Natural killer cell (primary cell): ENCODE results near the gene RAC2. TPM values are rescaled to one million over a fixed set of nuclear protein-coding genes. Genes with fewer than 3 reads are reported as not detected.
A peak's percentile ranks its signal among the peaks of the same experiment; 100 is the strongest.

ENCODE experiments used
- ATAC-seq, 3 donors: fragments of 150-1000 bp in 2 of 3; fragments of 200-7000 bp in 1 of 3; cut with Tn5 transposase; 1 replicate in 1 of 3; 2 replicates in 2 of 3; pipeline ENCODE4 v1.10.0; 2021; ENCODE audit warnings: mild to moderate bottlenecking in 2 of 3, moderate library complexity in 2 of 3
- DNase-seq, 2 donors: peaks; one replicate each; pipeline versions ENCODE4 v3.0.0 to v3.0.0-alpha.2; 2013 to 2021; ENCODE audit warnings: mixed read lengths in 1 of 2
- H3K27ac ChIP-seq: one replicate; pipeline ENCODE4 v1.5.1; 2013; ENCODE audit warnings: mild to moderate bottlenecking, low read length
- H3K27me3 ChIP-seq: one replicate; pipeline ENCODE4 v1.6.1; 2013; ENCODE audit warnings: low read length; ENCODE audit not compliant: control insufficient read depth, insufficient read depth
- H3K36me3 ChIP-seq: one replicate; pipeline ENCODE4 v1.6.1; 2013; ENCODE audit warnings: low read length; ENCODE audit not compliant: control insufficient read depth, insufficient read depth
- H3K4me1 ChIP-seq: one replicate; pipeline ENCODE4 v1.6.1; 2013; ENCODE audit warnings: low read length; ENCODE audit not compliant: control insufficient read depth, insufficient read depth
- H3K4me3 ChIP-seq: one replicate; pipeline ENCODE4 v1.5.1; 2013; ENCODE audit warnings: low read length
- H3K9me3 ChIP-seq: one replicate; pipeline ENCODE4 v1.6.1; 2013; ENCODE audit warnings: low read length; ENCODE audit not compliant: control insufficient read depth, insufficient read depth
- H3K27ac Mint-ChIP-seq, 2 donors: one replicate each; pipeline ENCODE4 v1.8.0; 2022; ENCODE audit warnings: mild to moderate bottlenecking in 2 of 2, mixed read lengths in 2 of 2, moderate library complexity in 1 of 2
- H3K27me3 Mint-ChIP-seq, 2 donors: one replicate each; pipeline ENCODE4 v1.8.0; 2022; ENCODE audit warnings: low read depth in 2 of 2, mixed read lengths in 2 of 2
- H3K36me3 Mint-ChIP-seq: one replicate; pipeline ENCODE4 v1.8.0; 2022; ENCODE audit warnings: mixed read lengths
- H3K4me1 Mint-ChIP-seq, 2 donors: one replicate each; pipeline ENCODE4 v1.8.0; 2022; ENCODE audit warnings: mixed read lengths in 2 of 2
- H3K4me3 Mint-ChIP-seq: one replicate; pipeline ENCODE4 v1.8.0; 2022; ENCODE audit warnings: mild to moderate bottlenecking, moderate library complexity, mixed read lengths
- H3K9me3 Mint-ChIP-seq, 2 donors: one replicate each; pipeline ENCODE4 v1.8.0; 2022; ENCODE audit warnings: mixed read lengths in 2 of 2
- CTCF ChIP-seq: fragments of 200-600 bp; IDR thresholded peaks from one replicate; pipeline ENCODE4 v1.8.0; 2022; ENCODE audit warnings: antibody characterized with exemption
- WGBS: methylation state at CpG from one replicate; pipeline ENCODE4 v1.1.7; 2013; ENCODE audit warnings: missing lambda C conversion rate; ENCODE audit not compliant: insufficient coverage; 5-methylcytosine and 5-hydroxymethylcytosine counted together
- intact Hi-C: fragments of 100-400 bp; cut with micrococcal nuclease; formaldehyde crosslinking; loops from one replicate; pipeline ENCODE4 v1.14.2; 2022
- total RNA-seq, 4 donors: library from RNA; stranded (reverse); fragments of 120-200 nt in 1 of 4; gene quantifications; one replicate each; pipeline versions ENCODE4 v1.2.3 to v1.2.4, GENCODE V29; 2013 to 2022

Gene RAC2
- total RNA-seq, 3 donors from 2014 or later (not counting 1 experiment from before 2014, with no cell fraction given) = 647 to 744 (median 741) TPM

GRCh38 chr22:37269936-37270678 lies 26.0 kb upstream of the RAC2 start:
- no peaks in the 10 kb centered on the region for H3K27me3 ChIP-seq
- H3K36me3 ChIP-seq = no peaks in the 10 kb centered on the region
- ATAC-seq (no peak), DNase-seq (peak in 1 of 2 donors; percentile 46)
- 66% methylated on average over 8 of the region's 8 CpGs for WGBS
- H3K4me3 ChIP-seq = no peak overlapping the region
- Mint-ChIP-seq H3K4me3 (no peak overlapping the region), H3K9me3 (no peaks in the 10 kb centered on the region), H3K36me3 (no peaks in the 10 kb centered on the region), H3K27ac (peak overlapping the region in 1 of 2 donors; percentile 4), H3K27me3 (no peaks in the 10 kb centered on the region), H3K4me1 (peaks cover 42 to 45% of the 10 kb centered on the region in 2 donors)
- no peaks in the 10 kb centered on the region for H3K9me3 ChIP-seq
- no peak overlapping the region for H3K27ac ChIP-seq
- H3K4me1 ChIP-seq = peaks cover 42% of the 10 kb centered on the region
- intact Hi-C loops = no loop called here
- no peak for TF ChIP-seq CTCF

DNA sequence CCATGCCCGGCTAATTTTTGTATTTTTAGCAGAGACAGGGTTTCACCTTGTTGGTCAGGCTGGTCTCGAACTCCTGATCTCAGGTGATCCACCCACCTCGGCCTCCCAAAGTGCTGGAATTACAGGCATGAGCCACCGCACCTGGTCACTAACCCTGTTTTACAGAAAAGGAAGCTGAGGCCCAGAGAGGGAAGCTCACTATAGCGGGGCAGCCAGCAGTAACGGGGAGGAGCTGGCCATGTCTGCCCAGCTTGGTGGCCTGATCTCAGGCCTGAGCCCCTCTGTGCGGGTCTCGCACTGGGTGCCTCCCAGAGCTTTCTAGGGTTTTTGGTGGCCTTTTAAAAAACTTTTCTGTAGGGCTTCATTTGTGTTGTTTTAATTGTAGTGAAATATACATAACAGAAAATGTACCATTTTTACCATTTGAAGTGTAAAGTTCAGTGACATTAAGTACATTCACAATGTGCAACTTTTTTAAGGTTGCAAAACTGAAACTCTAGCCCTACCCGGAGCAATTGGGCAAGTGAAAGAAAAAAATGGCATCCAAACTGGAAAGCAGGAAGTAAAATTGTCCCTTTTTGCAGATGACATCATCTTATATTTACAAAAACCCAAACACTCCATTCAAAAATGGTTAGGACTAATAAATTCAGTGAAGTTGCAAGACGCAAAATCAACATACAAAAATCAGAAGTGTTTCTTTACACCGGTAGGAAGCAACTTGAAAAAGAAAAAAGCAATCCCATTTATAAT lies 23.8 kb upstream of the RAC2 start:
- Mint-ChIP-seq H3K9me3 (no peaks in the 10 kb centered on the region), H3K27ac (peak overlapping the region; percentile 88 to 96), H3K4me1 (peaks cover 24% of the 10 kb centered on the region in 2 donors), H3K4me3 (peak overlapping the region; percentile 89), H3K36me3 (no peaks in the 10 kb centered on the region), H3K27me3 (no peaks in the 10 kb centered on the region)
- peak in 1 of 2 donors; percentile 31 for DNase-seq
- Histone ChIP-seq H3K9me3 (peaks cover 11% of the 10 kb centered on the region), H3K4me3 (peak overlapping the region; percentile 67), H3K27me3 (no peaks in the 10 kb centered on the region), H3K36me3 (no peaks in the 10 kb centered on the region), H3K27ac (peak overlapping the region; percentile 89), H3K4me1 (peaks cover 19% of the 10 kb centered on the region)
- peak in 1 of 3 donors; percentile 45 for ATAC-seq
- no peak for TF ChIP-seq CTCF
- 51% methylated on average over 11 of the region's 11 CpGs for WGBS
- intact Hi-C loops = loop anchor here (1.0 kb wide), 1 partner anchor 189 kb away; no protein-coding TSS in a partner anchor

GRCh38 chr22:37267135-37267587 lies 23.1 kb upstream of the RAC2 start:
- Histone ChIP-seq H3K27ac (peak overlapping the region; percentile 89), H3K36me3 (no peaks in the 10 kb centered on the region), H3K4me3 (peak overlapping the region; percentile 67), H3K9me3 (peaks cover 11% of the 10 kb centered on the region), H3K4me1 (peaks cover 19% of the 10 kb centered on the region), H3K27me3 (no peaks in the 10 kb centered on the region)
- no peaks in the 10 kb centered on the region for H3K36me3 Mint-ChIP-seq
- TF ChIP-seq CTCF = peak; percentile 91
- H3K9me3 Mint-ChIP-seq = no peaks in the 10 kb centered on the region
- intact Hi-C loops = loop anchor here (1.0 kb wide), 1 partner anchor 190 kb away; no protein-coding TSS in a partner anchor
- 2% methylated on average over 22 of the region's 22 CpGs for WGBS
- DNase-seq (peak; percentile 76 to 84), ATAC-seq (peak; percentile 90 to 95 (median 95))
- H3K4me1 Mint-ChIP-seq = peaks cover 24% of the 10 kb centered on the region in 2 donors
- H3K27me3 Mint-ChIP-seq = peaks cover 0 to 6% of the 10 kb centered on the region in 2 donors
- H3K4me3 Mint-ChIP-seq = peak overlapping the region; percentile 89
- peak overlapping the region; percentile 88 to 96 for H3K27ac Mint-ChIP-seq
